K562 (cell line): ENCODE data around the gene C11orf98. TPM values are rescaled to one million over a fixed set of nuclear protein-coding genes. Genes with fewer than 3 reads are reported as not detected.

Experiments
- ARNT ChIP-seq, 2 experiments: fragments of 450-650 bp; IDR thresholded peaks; 2 replicates each; pipeline ENCODE4 v1.6.1; 2016; ENCODE audit warnings: mild to moderate bottlenecking in 1 of 2
- CREB1 ChIP-seq, 2 experiments: sonication (generic) in 1 of 2; formaldehyde crosslinking in 1 of 2; IDR thresholded peaks; 2 replicates each; pipeline versions ENCODE4 v1.6.1 to v1.8.0; 2012 to 2022; ENCODE audit warnings: inconsistent platforms in 1 of 2, mild to moderate bottlenecking in 1 of 2, missing genetic modification reagents in 1 of 2, moderate library complexity in 1 of 2
- FOXP1 ChIP-seq: sonication (generic); formaldehyde crosslinking; IDR thresholded peaks from 2 replicates; pipeline ENCODE4 v1.8.0; 2022; ENCODE audit warnings: mild to moderate bottlenecking, missing genetic modification reagents
- SOX6 ChIP-seq: fragments of 450-650 bp; IDR thresholded peaks from 2 replicates; pipeline ENCODE4 v1.6.1; 2014; ENCODE audit warnings: mild to moderate bottlenecking
- polyA plus RNA-seq, 8 experiments: library from polyadenylated mRNA; depleted of rRNA in 4 of 8; stranded (reverse) in 5 of 8; unstranded in 3 of 8; fragments of >200 nt; fragmentation: Nextera tagmentation in 2 of 8; fragmentation: Illumina TruSeq in 1 of 8; extraction: Ambion mirVana in 2 of 8; extraction: Trizol in 1 of 8; gene quantifications; 2 replicates each; pipeline versions ENCODE4 v1.2.1 to v1.2.3, GENCODE V29; 2011 to 2014; ENCODE audit warnings: inconsistent platforms in 1 of 8, missing spikeins in 1 of 8
- total RNA-seq, 7 experiments: library from RNA; depleted of rRNA in 6 of 7; stranded (reverse); fragments of >200 nt in 6 of 7; fragmentation: Illumina TruSeq in 2 of 7; extraction: Trizol in 2 of 7; gene quantifications; 2 replicates each; pipeline versions ENCODE4 v1.2.1 to v1.2.3, GENCODE V29; 2011 to 2021; ENCODE audit warnings: low replicate concordance in 1 of 7
- TF ChIP-seq, protein P1 (sequence below): fragments of 250-450 bp; sonication (Bioruptor Pico); IDR thresholded peaks from 2 replicates; pipeline ENCODE4 v1.4.0; 2020; ENCODE audit warnings: mild to moderate bottlenecking, moderate library complexity
- TF ChIP-seq, protein P2 (sequence below): fragments of 450-650 bp; IDR thresholded peaks from 2 replicates; pipeline ENCODE4 v1.7.1; 2018; ENCODE audit warnings: mild to moderate bottlenecking, low read depth; ENCODE audit not compliant: partially characterized antibody

The C11orf98 gene
- total and polyA plus RNA-seq, 9 of the 15 experiments (the other 6 are each of a cell fraction or from before 2014, with no cell fraction given), result 103 to 352 (median 218) TPM

DNA sequence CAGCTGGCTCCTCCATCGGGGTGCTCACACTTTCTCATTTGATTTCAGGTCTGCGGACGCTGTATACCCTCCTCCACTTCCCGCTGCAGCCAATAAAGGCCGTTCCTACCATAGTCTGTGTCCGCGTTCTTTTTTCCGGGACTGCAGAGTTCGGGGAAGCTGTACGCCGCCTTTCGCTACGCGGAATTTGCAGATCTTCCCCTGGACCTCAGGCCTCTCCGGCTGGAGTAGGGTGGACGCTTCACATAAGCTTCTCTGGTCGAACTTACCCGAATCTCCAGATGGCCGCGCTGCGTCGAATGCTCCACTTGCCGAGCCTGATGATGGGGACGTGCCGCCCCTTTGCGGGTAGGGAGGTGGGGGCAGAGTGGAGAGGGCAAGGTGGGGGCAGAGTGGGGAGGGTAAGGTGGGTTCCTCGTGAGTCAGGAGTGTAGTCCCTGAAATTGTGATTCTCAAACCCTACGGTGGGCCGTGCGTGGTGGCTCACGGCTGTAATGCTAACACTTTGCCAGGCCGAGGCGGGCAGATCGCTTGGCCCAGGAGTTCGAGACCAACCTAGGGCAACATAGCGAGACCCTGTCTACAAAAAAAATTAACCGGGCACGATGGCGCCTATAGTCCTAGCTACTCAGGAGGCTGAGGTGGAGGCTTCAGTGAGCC, 719 bp upstream of the C11orf98 start (continued):
- TF ChIP-seq, protein P1, sequence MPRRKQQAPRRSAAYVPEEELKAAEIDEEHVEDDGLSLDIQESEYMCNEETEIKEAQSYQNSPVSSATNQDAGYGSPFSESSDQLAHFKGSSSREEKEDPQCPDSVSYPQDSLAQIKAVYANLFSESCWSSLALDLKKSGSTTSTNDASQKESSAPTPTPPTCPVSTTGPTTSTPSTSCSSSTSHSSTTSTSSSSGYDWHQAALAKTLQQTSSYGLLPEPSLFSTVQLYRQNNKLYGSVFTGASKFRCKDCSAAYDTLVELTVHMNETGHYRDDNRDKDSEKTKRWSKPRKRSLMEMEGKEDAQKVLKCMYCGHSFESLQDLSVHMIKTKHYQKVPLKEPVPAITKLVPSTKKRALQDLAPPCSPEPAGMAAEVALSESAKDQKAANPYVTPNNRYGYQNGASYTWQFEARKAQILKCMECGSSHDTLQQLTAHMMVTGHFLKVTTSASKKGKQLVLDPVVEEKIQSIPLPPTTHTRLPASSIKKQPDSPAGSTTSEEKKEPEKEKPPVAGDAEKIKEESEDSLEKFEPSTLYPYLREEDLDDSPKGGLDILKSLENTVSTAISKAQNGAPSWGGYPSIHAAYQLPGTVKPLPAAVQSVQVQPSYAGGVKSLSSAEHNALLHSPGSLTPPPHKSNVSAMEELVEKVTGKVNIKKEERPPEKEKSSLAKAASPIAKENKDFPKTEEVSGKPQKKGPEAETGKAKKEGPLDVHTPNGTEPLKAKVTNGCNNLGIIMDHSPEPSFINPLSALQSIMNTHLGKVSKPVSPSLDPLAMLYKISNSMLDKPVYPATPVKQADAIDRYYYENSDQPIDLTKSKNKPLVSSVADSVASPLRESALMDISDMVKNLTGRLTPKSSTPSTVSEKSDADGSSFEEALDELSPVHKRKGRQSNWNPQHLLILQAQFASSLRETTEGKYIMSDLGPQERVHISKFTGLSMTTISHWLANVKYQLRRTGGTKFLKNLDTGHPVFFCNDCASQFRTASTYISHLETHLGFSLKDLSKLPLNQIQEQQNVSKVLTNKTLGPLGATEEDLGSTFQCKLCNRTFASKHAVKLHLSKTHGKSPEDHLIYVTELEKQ (CRISPR knock-in tag), result no peak
- TF ChIP-seq ARNT (IDR thresholded peaks at IDR 0.05) (no peak), FOXP1 (CRISPR knock-in tag) (0 out of 2 replicates have a peak, but pooled peaks have one; percentile 36), CREB1 (IDR thresholded peaks at IDR 0.05) (no peak), CREB1 (CRISPR knock-in tag; IDR thresholded peaks at IDR 0.05) (no peak), SOX6 (no peak)
- TF ChIP-seq, protein P2, sequence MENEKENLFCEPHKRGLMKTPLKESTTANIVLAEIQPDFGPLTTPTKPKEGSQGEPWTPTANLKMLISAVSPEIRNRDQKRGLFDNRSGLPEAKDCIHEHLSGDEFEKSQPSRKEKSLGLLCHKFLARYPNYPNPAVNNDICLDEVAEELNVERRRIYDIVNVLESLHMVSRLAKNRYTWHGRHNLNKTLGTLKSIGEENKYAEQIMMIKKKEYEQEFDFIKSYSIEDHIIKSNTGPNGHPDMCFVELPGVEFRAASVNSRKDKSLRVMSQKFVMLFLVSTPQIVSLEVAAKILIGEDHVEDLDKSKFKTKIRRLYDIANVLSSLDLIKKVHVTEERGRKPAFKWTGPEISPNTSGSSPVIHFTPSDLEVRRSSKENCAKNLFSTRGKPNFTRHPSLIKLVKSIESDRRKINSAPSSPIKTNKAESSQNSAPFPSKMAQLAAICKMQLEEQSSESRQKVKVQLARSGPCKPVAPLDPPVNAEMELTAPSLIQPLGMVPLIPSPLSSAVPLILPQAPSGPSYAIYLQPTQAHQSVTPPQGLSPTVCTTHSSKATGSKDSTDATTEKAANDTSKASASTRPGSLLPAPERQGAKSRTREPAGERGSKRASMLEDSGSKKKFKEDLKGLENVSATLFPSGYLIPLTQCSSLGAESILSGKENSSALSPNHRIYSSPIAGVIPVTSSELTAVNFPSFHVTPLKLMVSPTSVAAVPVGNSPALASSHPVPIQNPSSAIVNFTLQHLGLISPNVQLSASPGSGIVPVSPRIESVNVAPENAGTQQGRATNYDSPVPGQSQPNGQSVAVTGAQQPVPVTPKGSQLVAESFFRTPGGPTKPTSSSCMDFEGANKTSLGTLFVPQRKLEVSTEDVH, result no peak
